Colonic mucosa (tissue), 4 donors: ENCODE measurements around the gene GET3. TPM values are rescaled to one million over a fixed set of nuclear protein-coding genes. Genes with fewer than 3 reads are reported as not detected.
"Not testable (repeated sequence)": the region's sequence is repeated elsewhere in the genome, so short reads cannot be mapped to it uniquely, and the experiment has no call there.

Source experiments
- DNase-seq: peaks from one replicate; pipeline ENCODE4 v3.0.0-alpha.2; 2020
- H3K27ac ChIP-seq: fragments of 200-600 bp; one replicate; pipeline ENCODE4 v1.8.0; 2021
- H3K27me3 ChIP-seq: fragments of 200-600 bp; one replicate; pipeline ENCODE4 v1.8.0; 2021
- H3K36me3 ChIP-seq: fragments of 200-600 bp; one replicate; pipeline ENCODE4 v1.8.0; 2021
- H3K4me1 ChIP-seq: fragments of 200-600 bp; one replicate; pipeline ENCODE4 v1.8.0; 2021; ENCODE audit warnings: mild to moderate bottlenecking
- H3K4me3 ChIP-seq: fragments of 200-600 bp; one replicate; pipeline ENCODE4 v1.8.0; 2021
- H3K9ac ChIP-seq, 2 donors: one replicate each; pipeline ENCODE4 v1.7.0; 2013; ENCODE audit warnings: control low read depth in 2 of 2, low read depth in 2 of 2, low read length in 2 of 2
- H3K9me3 ChIP-seq: fragments of 200-600 bp; one replicate; pipeline ENCODE4 v1.8.0; 2021
- CTCF ChIP-seq: fragments of 200-600 bp; IDR thresholded peaks from one replicate; pipeline ENCODE4 v1.8.0; 2022; ENCODE audit warnings: antibody characterized with exemption, mild to moderate bottlenecking
- intact Hi-C: fragments of 100-400 bp; cut with DNase I; formaldehyde crosslinking; loops from one replicate; pipeline ENCODE4 v1.14.1; 2022
- total RNA-seq, 2 donors: library from RNA; stranded (reverse); fragmentation: NEBNext Ultra II Directional in 1 of 2; extraction: Animal tissue kit (Norgen Biotek cat#: 25700) in 1 of 2; gene quantifications; one replicate each; pipeline ENCODE4 v1.2.1, GENCODE V29; 2021
- donor health status: healthy.
- donor health status: DM: no; HTN: no; CAD: no.
- donor health status: DM: no; HTN: no; CAD: no.

Gene GET3
- total RNA-seq, 2 donors from 2014 or later = 53.6 to 77.2 TPM

DNA sequence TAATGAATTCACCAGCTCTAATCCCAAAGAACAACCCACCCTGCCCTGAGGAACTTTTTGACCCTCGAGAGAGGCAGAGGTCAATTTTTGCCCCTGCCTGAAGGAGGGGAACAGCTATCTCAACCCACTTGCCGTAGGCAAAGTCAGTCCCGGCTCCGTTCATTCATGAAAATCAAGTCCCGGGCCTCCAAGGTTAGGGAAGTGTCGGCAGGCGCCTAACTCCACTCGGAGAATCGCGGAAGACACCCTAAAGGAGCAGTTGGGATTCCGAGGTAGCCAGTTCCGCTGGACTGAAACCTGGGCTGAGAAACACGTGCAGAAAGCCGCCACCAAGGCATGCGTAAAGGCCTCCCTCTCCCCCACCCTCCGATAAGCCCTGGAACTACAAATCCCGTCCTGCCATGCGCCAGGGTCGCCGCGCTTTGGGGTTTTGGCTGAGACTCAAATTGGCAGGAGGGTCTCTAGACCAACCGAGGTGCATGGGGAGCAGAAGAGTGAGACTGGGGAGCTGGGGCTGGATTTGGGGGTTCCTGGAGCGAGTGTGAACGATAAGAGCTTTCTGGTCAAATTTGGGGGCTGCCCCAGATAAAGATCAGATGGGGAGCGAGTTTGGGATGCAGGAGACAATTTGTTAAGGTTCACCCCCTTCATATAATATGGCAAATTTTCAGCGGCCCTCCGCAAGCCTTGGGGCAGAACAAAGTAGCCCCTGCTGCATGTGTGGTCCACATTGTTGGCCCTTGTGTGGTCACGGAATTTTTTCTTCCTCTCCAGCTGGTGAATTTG is 13.5 kb upstream of the GET3 start, which contains the start of gene TNPO2:
Gene TNPO2, minus strand, starts transcription at position 292 of the 786 bp plus-strand sequence. CDS start 2,955 bp downstream, outside the sequence.
- Histone ChIP-seq H3K4me1 (no peaks in the 10 kb centered on the region), H3K27me3 (no peaks in the 10 kb centered on the region), H3K9ac (peak within 1 kb of the TSS; percentile 53 to 90), H3K27ac (peak within 1 kb of the TSS; percentile 82), H3K9me3 (no peaks in the 10 kb centered on the region), H3K4me3 (peak within 1 kb of the TSS; percentile 72), H3K36me3 (peaks cover under 1% of the 10 kb centered on the region)
- no peak for TF ChIP-seq CTCF
- peak; percentile 78 for DNase-seq
- intact Hi-C loops = loop anchor here (5.0 kb wide), 1 partner anchor 33 kb away; no protein-coding TSS in a partner anchor

GRCh38 chr19:12725612-12726011 is 11.7 kb upstream of the GET3 start:
- H3K4me1 ChIP-seq, DNase-seq, intact Hi-C loops: not testable (repeated sequence)

GRCh38 chr19:12726988-12727316 is 10.3 kb upstream of the GET3 start:
- Histone ChIP-seq H3K4me1 (no peaks in the 10 kb centered on the region), H3K9me3 (no peaks in the 10 kb centered on the region), H3K27me3 (no peaks in the 10 kb centered on the region), H3K36me3 (peaks cover 8% of the 10 kb centered on the region), H3K9ac (no peak overlapping the region), H3K27ac (no peak overlapping the region), H3K4me3 (no peak overlapping the region)
- intact Hi-C loops = no loop called here
- no peak for DNase-seq
- no peak for TF ChIP-seq CTCF

More at GRCh38 chr19:12725612-12726011, 11.7 kb upstream of the GET3 start:
- not testable (repeated sequence) for H3K27me3 ChIP-seq, H3K4me3 ChIP-seq, H3K27ac ChIP-seq, H3K36me3 ChIP-seq, H3K9ac ChIP-seq, H3K9me3 ChIP-seq

DNA sequence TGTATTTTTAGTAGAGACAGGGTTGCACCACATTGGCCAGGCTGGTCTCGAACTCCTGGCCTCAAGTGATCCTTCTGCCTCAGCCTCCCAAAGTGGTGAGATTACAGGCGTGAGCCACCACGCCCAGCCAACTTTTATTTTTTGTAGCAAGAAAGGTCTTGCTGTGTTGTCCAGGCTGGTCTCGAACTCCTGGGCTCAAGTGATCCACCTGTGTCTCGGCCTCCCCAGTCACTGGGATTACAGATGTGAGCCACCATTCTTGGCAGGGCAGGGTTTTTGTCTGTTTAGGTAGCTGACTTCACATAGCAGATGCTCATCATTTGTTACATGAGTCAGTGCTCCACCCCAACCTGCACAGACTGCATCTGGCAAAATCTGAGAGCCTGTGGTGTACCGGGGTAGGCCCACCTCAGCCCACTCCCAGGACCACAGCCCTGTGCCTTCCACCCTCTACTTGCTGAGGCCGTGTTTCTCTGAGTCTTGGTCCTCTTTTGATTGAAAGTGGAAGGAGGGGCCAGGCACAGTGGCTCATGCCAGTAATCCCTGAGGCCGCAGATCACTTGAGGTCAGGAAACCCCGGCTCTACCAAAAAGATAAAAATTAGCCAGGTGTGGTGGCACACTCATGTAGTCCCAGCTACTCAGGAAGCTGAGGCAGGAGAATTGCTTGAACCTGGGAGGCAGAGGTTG is 9.4 kb upstream of the GET3 start:
- no peak overlapping the region for H3K4me3 ChIP-seq
- H3K27me3 ChIP-seq = no peaks in the 10 kb centered on the region
- intact Hi-C loops = no loop called here
- peaks cover 8% of the 10 kb centered on the region for H3K36me3 ChIP-seq
- no peak for DNase-seq
- TF ChIP-seq CTCF = no peak
- H3K9me3 ChIP-seq = no peaks in the 10 kb centered on the region
- peaks cover 4% of the 10 kb centered on the region for H3K4me1 ChIP-seq
- H3K27ac ChIP-seq = no peak overlapping the region
- no peak overlapping the region for H3K9ac ChIP-seq

DNA sequence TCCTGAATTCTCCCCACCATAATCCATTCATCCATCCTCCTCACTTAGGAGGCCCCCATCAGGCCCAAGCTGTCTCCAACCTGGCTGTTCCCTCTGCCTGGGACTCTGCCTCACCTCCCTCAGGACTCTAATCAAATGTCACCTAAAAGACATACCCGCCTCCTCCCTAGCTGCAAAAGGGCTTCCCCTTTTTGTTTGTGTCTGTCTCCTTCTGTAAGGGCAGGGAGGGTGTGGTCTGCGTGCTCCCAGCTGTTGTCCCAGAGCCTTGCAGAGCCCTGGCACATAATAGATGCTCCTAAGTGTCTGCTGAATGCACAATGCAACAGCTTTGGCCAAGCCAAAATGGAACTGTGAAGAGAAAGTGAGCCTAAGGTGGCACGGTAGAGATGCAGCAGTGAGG is 7.2 kb upstream of the GET3 start:
- Histone ChIP-seq H3K27me3 (no peaks in the 10 kb centered on the region), H3K4me3 (no peak overlapping the region), H3K9me3 (no peaks in the 10 kb centered on the region), H3K36me3 (peaks cover 8% of the 10 kb centered on the region), H3K4me1 (peaks cover 10% of the 10 kb centered on the region), H3K27ac (no peak overlapping the region), H3K9ac (no peak overlapping the region)
- intact Hi-C loops = no loop called here
- TF ChIP-seq CTCF = no peak
- DNase-seq = no peak

DNA sequence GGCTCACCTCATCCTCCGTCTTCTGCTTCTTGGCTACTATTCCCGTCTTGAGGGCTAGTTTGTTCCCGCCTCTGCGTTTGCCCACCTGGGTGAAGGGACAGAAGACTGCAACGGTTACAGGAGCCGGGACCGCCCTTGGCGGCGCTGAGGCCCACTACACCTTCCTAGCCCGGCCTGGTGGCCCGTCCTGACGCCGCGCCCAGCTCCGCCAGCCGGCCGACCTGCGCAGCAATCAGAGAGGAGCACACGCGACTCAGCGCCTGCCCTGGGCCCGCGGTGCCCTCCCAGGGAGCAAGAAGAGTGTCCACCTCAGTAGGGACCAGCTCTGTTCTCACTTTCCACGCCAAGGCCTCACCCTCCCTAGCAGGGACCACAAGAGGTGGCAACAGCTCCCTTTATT is 6.0 kb upstream of the GET3 start:
- DNase-seq = no peak
- TF ChIP-seq CTCF = no peak
- H3K4me3 ChIP-seq = no peak overlapping the region
- H3K36me3 ChIP-seq = peaks cover 8% of the 10 kb centered on the region
- H3K27me3 ChIP-seq = no peaks in the 10 kb centered on the region
- peaks cover 11% of the 10 kb centered on the region for H3K4me1 ChIP-seq
- intact Hi-C loops = no loop called here
- no peak overlapping the region for H3K9ac ChIP-seq
- no peak overlapping the region for H3K27ac ChIP-seq
- H3K9me3 ChIP-seq = no peaks in the 10 kb centered on the region
